Measurements from ENCODE around the gene H1-8.

Gene H1-8

GRCh38 chr3:129596194-129597086 is 53.5 kb downstream of the H1-8 start:
- Histone ChIP-seq H3K9ac (ENCODE audit: low read depth, low read length) (no peak overlapping the region), H3K27ac (ENCODE audit: low read depth, low read length) (peak overlapping the region; percentile 72; the same call in 1 of the 2 replicates), H3K4me3 (ENCODE audit: low read length) (no peak overlapping the region), H3K27me3 (ENCODE audit: insufficient read depth, low read length) (no peaks in the 10 kb centered on the region), H3K4me1 (ENCODE audit: insufficient read depth, low read length) (peaks cover 66% of the 10 kb centered on the region), H3K36me3 (ENCODE audit: insufficient read depth, low read length) (no peaks in the 10 kb centered on the region), H3K9me3 (ENCODE audit: insufficient read depth, low read depth, low read length) (no peaks in the 10 kb centered on the region)
- 48% methylated on average over 27 of the region's 27 CpGs for WGBS

- H3K27me3 ChIP-seq (ENCODE audit: insufficient read depth, low read length) = no peaks in the 10 kb centered on the region
- H3K4me1 ChIP-seq (ENCODE audit: insufficient read depth, low read length) = peaks cover 63% of the 10 kb centered on the region
- no peaks in the 10 kb centered on the region for H3K9me3 ChIP-seq (ENCODE audit: insufficient read depth, low read depth, low read length)
- H3K9ac ChIP-seq (ENCODE audit: low read depth, low read length) = 0 out of 2 replicates have a peak overlapping the region, but pooled peaks have one; percentile 23
- 66% methylated on average over 31 of the region's 31 CpGs for WGBS
- H3K36me3 ChIP-seq (ENCODE audit: insufficient read depth, low read length) = no peaks in the 10 kb centered on the region
- peak overlapping the region; percentile 37; the same call in 1 of the 2 replicates for H3K27ac ChIP-seq (ENCODE audit: low read depth, low read length)
- H3K4me3 ChIP-seq (ENCODE audit: low read length) = no peak overlapping the region
These were observed 54.4 kb downstream of the H1-8 start for GRCh38 chr3:129597087-129597999.

GRCh38 chr3:129598000-129598381 is 55.0 kb downstream of the H1-8 start:
- H3K4me3 ChIP-seq (ENCODE audit: low read length) = no peak overlapping the region
- no peaks in the 10 kb centered on the region for H3K9me3 ChIP-seq (ENCODE audit: insufficient read depth, low read depth, low read length)
- no peaks in the 10 kb centered on the region for H3K36me3 ChIP-seq (ENCODE audit: insufficient read depth, low read length)
- no peaks in the 10 kb centered on the region for H3K27me3 ChIP-seq (ENCODE audit: insufficient read depth, low read length)
- WGBS = 45% methylated on average over 5 of the region's 5 CpGs
- H3K9ac ChIP-seq (ENCODE audit: low read depth, low read length) = 0 out of 2 replicates have a peak overlapping the region, but pooled peaks have one; percentile 23
- peak overlapping the region; percentile 40; the same call in 1 of the 2 replicates for H3K27ac ChIP-seq (ENCODE audit: low read depth, low read length)
- peaks cover 66% of the 10 kb centered on the region for H3K4me1 ChIP-seq (ENCODE audit: insufficient read depth, low read length)

- Histone ChIP-seq H3K4me3 (ENCODE audit: low read length) (no peak overlapping the region), H3K9ac (ENCODE audit: low read depth, low read length) (no peak overlapping the region), H3K27me3 (ENCODE audit: insufficient read depth, low read length) (no peaks in the 10 kb centered on the region), H3K9me3 (ENCODE audit: insufficient read depth, low read depth, low read length) (no peaks in the 10 kb centered on the region), H3K27ac (ENCODE audit: low read depth, low read length) (peak overlapping the region; percentile 40; the same call in 1 of the 2 replicates), H3K4me1 (ENCODE audit: insufficient read depth, low read length) (peaks cover 66% of the 10 kb centered on the region), H3K36me3 (ENCODE audit: insufficient read depth, low read length) (no peaks in the 10 kb centered on the region)
- WGBS = 83% methylated on average over 11 of the region's 11 CpGs
These were observed 55.5 kb downstream of the H1-8 start for GRCh38 chr3:129598484-129598883.

GRCh38 chr3:129599073-129599472 is 56.1 kb downstream of the H1-8 start:
- Histone ChIP-seq H3K36me3 (ENCODE audit: insufficient read depth, low read length) (no peaks in the 10 kb centered on the region), H3K9me3 (ENCODE audit: insufficient read depth, low read depth, low read length) (no peaks in the 10 kb centered on the region), H3K4me3 (ENCODE audit: low read length) (no peak overlapping the region), H3K9ac (ENCODE audit: low read depth, low read length) (no peak overlapping the region), H3K27me3 (ENCODE audit: insufficient read depth, low read length) (no peaks in the 10 kb centered on the region), H3K27ac (ENCODE audit: low read depth, low read length) (peak overlapping the region; percentile 79; the same call in 1 of the 2 replicates), H3K4me1 (ENCODE audit: insufficient read depth, low read length) (peaks cover 64% of the 10 kb centered on the region)
- 80% methylated on average over 19 of the region's 19 CpGs for WGBS

- H3K9ac ChIP-seq (ENCODE audit: low read depth, low read length) = no peak overlapping the region; the same call in 1 of the 2 replicates
- 28% methylated on average over 5 of the region's 5 CpGs for WGBS
These were observed 56.6 kb downstream of the H1-8 start for GRCh38 chr3:129599607-129600006.

GRCh38 chr3:129600348-129600747 is 57.4 kb downstream of the H1-8 start:
- 95% methylated on average over 2 of the region's 2 CpGs for WGBS

More at GRCh38 chr3:129599607-129600006, 56.6 kb downstream of the H1-8 start:
- H3K27me3 ChIP-seq (ENCODE audit: insufficient read depth, low read length) = peaks cover 4% of the 10 kb centered on the region
- H3K4me3 ChIP-seq (ENCODE audit: low read length) = no peak overlapping the region
- peak overlapping the region; percentile 79; the same call in 1 of the 2 replicates for H3K27ac ChIP-seq (ENCODE audit: low read depth, low read length)
- no peaks in the 10 kb centered on the region for H3K36me3 ChIP-seq (ENCODE audit: insufficient read depth, low read length)
- H3K9me3 ChIP-seq (ENCODE audit: insufficient read depth, low read depth, low read length) = no peaks in the 10 kb centered on the region
- peaks cover 62% of the 10 kb centered on the region for H3K4me1 ChIP-seq (ENCODE audit: insufficient read depth, low read length)

More at GRCh38 chr3:129600348-129600747, 57.4 kb downstream of the H1-8 start:
- H3K27ac ChIP-seq (ENCODE audit: low read depth, low read length) = no peak overlapping the region; the same call in 1 of the 2 replicates
- no peaks in the 10 kb centered on the region for H3K36me3 ChIP-seq (ENCODE audit: insufficient read depth, low read length)
- no peak overlapping the region for H3K4me3 ChIP-seq (ENCODE audit: low read length)
- H3K9me3 ChIP-seq (ENCODE audit: insufficient read depth, low read depth, low read length) = no peaks in the 10 kb centered on the region
- H3K9ac ChIP-seq (ENCODE audit: low read depth, low read length) = no peak overlapping the region
- peaks cover 11% of the 10 kb centered on the region for H3K27me3 ChIP-seq (ENCODE audit: insufficient read depth, low read length)
- H3K4me1 ChIP-seq (ENCODE audit: insufficient read depth, low read length) = peaks cover 64% of the 10 kb centered on the region
